Breast epithelium (tissue), 4 donors: ENCODE measurements around the gene PIAS1. TPM values are rescaled to one million over a fixed set of nuclear protein-coding genes. Genes with fewer than 3 reads are reported as not detected.

Source experiments
- DNase-seq, 2 donors: peaks; one replicate each; pipeline ENCODE4 v3.0.0-alpha.2; 2019; ENCODE audit warnings: low spot score in 2 of 2
- H3K27ac ChIP-seq, 2 donors: fragments of 200-600 bp; sonication (generic) in 1 of 2; one replicate each; pipeline ENCODE4 v1.5.1; 2016 to 2019; ENCODE audit warnings: mild to moderate bottlenecking in 1 of 2
- H3K27me3 ChIP-seq, 2 donors: fragments of 200-600 bp; sonication (generic) in 1 of 2; one replicate each; pipeline versions ENCODE4 v1.5.1 to v1.6.0; 2017 to 2019; ENCODE audit warnings: control low read depth in 1 of 2, mild to moderate bottlenecking in 1 of 2
- H3K36me3 ChIP-seq: fragments of 200-600 bp; one replicate; pipeline ENCODE4 v1.5.1; 2019
- H3K4me1 ChIP-seq, 2 donors: fragments of 200-600 bp; sonication (generic); one replicate each; pipeline ENCODE4 v1.5.1; 2016 to 2019; ENCODE audit warnings: control low read depth in 1 of 2
- H3K4me3 ChIP-seq, 3 donors: fragments of 200-600 bp; sonication (generic); 1 replicate in 2 of 3; 2 replicates in 1 of 3; pipeline ENCODE4 v1.5.1; 2016 to 2019; ENCODE audit warnings: mild to moderate bottlenecking in 3 of 3, moderate library complexity in 2 of 3
- H3K9me3 ChIP-seq, 2 donors: fragments of 200-600 bp; sonication (generic) in 1 of 2; one replicate each; pipeline ENCODE4 v1.5.1; 2016 to 2019; ENCODE audit warnings: control low read depth in 1 of 2
- CTCF ChIP-seq, 3 donors: fragments of 450-650 bp; IDR thresholded peaks; one replicate each; pipeline ENCODE4 v1.5.1; 2016 to 2017; ENCODE audit warnings: antibody characterized with exemption in 3 of 3, mild to moderate bottlenecking in 3 of 3, moderate library complexity in 3 of 3
- POLR2A ChIP-seq: fragments of 450-650 bp; IDR thresholded peaks from one replicate; pipeline ENCODE4 v1.6.1; 2016; ENCODE audit warnings: antibody characterized with exemption, mild to moderate bottlenecking, moderate library complexity
- POLR2AphosphoS5 ChIP-seq, 3 donors: sonication (generic); formaldehyde crosslinking; IDR thresholded peaks; one replicate each; pipeline ENCODE4 v1.6.1; 2017; ENCODE audit warnings: antibody characterized with exemption in 3 of 3
- intact Hi-C: fragments of 100-400 bp; cut with DNase I; formaldehyde crosslinking; loops from one replicate; pipeline ENCODE4 v1.15.1; 2023; ENCODE audit warnings: low total_unique reads
- total RNA-seq, 3 donors: library from RNA; depleted of rRNA; stranded (reverse); fragments of >200 nt; gene quantifications; one replicate each; pipeline ENCODE4 v1.1.0, GENCODE V29; 2016

PIAS1 gene
- total RNA-seq, 3 donors from 2014 or later: 43.9 to 77.4 (median 57.1) TPM

- Histone ChIP-seq H3K9me3 (no peaks in the 10 kb centered on the region), H3K27ac (peak overlapping the region; percentile 50 to 64), H3K4me1 (peaks cover 0 to 10% of the 10 kb centered on the region in 2 donors), H3K27me3 (no peaks in the 10 kb centered on the region), H3K4me3 (peak overlapping the region in 2 of 3 donors; percentile 19 to 39), H3K36me3 (no peaks in the 10 kb centered on the region)
- TF ChIP-seq POLR2AphosphoS5 (IDR thresholded peaks at IDR 0.05) (no peak), CTCF (IDR thresholded peaks at IDR 0.05) (no peak), POLR2A (no peak)
- DNase-seq: no peak
- intact Hi-C loops: no loop called here
Measured at GRCh38 chr15:68205954-68206539, 151.9 kb downstream of the PIAS1 start.

- Histone ChIP-seq H3K9me3 (no peaks in the 10 kb centered on the region), H3K27me3 (no peaks in the 10 kb centered on the region), H3K4me3 (no peak overlapping the region), H3K36me3 (no peaks in the 10 kb centered on the region), H3K4me1 (peaks cover 0 to 10% of the 10 kb centered on the region in 2 donors), H3K27ac (no peak overlapping the region)
- intact Hi-C loops: no loop called here
- TF ChIP-seq POLR2AphosphoS5 (IDR thresholded peaks at IDR 0.05): no peak
- TF ChIP-seq POLR2A: no peak
- TF ChIP-seq CTCF (IDR thresholded peaks at IDR 0.05): no peak
- DNase-seq: no peak
Measured at GRCh38 chr15:68206711-68207151, 152.6 kb downstream of the PIAS1 start.

GRCh38 chr15:68207176-68207935, 153.2 kb downstream of the PIAS1 start:
- no peak for TF ChIP-seq CTCF (IDR thresholded peaks at IDR 0.05)
- no peak for TF ChIP-seq POLR2A
- no peak for TF ChIP-seq POLR2AphosphoS5 (IDR thresholded peaks at IDR 0.05)
- Histone ChIP-seq H3K36me3 (no peaks in the 10 kb centered on the region), H3K4me1 (peaks cover 0 to 10% of the 10 kb centered on the region in 2 donors), H3K9me3 (no peaks in the 10 kb centered on the region), H3K27me3 (no peaks in the 10 kb centered on the region), H3K4me3 (no peak overlapping the region), H3K27ac (no peak overlapping the region)
- intact Hi-C loops: no loop called here
- DNase-seq: no peak

- no peak for TF ChIP-seq CTCF (IDR thresholded peaks at IDR 0.05)
- TF ChIP-seq POLR2A: no peak
- no peak for TF ChIP-seq POLR2AphosphoS5 (IDR thresholded peaks at IDR 0.05)
- Histone ChIP-seq H3K27ac (no peak overlapping the region), H3K27me3 (no peaks in the 10 kb centered on the region), H3K9me3 (no peaks in the 10 kb centered on the region), H3K4me1 (peaks cover 0 to 10% of the 10 kb centered on the region in 2 donors), H3K4me3 (no peak overlapping the region), H3K36me3 (no peaks in the 10 kb centered on the region)
- intact Hi-C loops: no loop called here
- peak in 1 of 2 donors; percentile 27 for DNase-seq
Measured at GRCh38 chr15:68208136-68208535, 154.0 kb downstream of the PIAS1 start.

GRCh38 chr15:68208636-68209240, 154.6 kb downstream of the PIAS1 start:
- Histone ChIP-seq H3K27ac (no peak overlapping the region), H3K27me3 (no peaks in the 10 kb centered on the region), H3K4me3 (no peak overlapping the region), H3K9me3 (no peaks in the 10 kb centered on the region), H3K36me3 (no peaks in the 10 kb centered on the region), H3K4me1 (peaks cover 0 to 10% of the 10 kb centered on the region in 2 donors)
- peak in 1 of 2 donors; percentile 39 for DNase-seq
- TF ChIP-seq POLR2A (no peak), POLR2AphosphoS5 (IDR thresholded peaks at IDR 0.05) (no peak), CTCF (IDR thresholded peaks at IDR 0.05) (no peak)
- intact Hi-C loops: no loop called here
